Ovary (tissue), 9 donors: ENCODE results near the gene CBY2. TPM values are rescaled to one million over a fixed set of nuclear protein-coding genes. Genes with fewer than 3 reads are reported as not detected.

Experiments used
- DNase-seq, 5 donors: peaks; one replicate each; pipeline ENCODE4 v3.0.0-alpha.2; 2019 to 2020
- H3K27ac ChIP-seq, 2 donors: fragments of 200-600 bp; one replicate each; pipeline versions ENCODE4 v1.5.1 to v1.8.0; 2019 to 2022
- H3K27me3 ChIP-seq: fragments of 200-600 bp; one replicate; pipeline ENCODE4 v1.8.0; 2022
- H3K36me3 ChIP-seq: fragments of 200-600 bp; sonication (generic); one replicate; pipeline ENCODE4 v1.5.1; 2019
- H3K4me1 ChIP-seq: one replicate; pipeline ENCODE4 v1.8.1; 2013; ENCODE audit warnings: mild to moderate bottlenecking, moderate library complexity; ENCODE audit not compliant: insufficient read depth
- H3K4me3 ChIP-seq: fragments of 200-600 bp; sonication (generic); one replicate; pipeline ENCODE4 v1.5.1; 2017
- H3K9me3 ChIP-seq, 2 donors: fragments of 200-600 bp in 1 of 2; sonication (generic) in 1 of 2; one replicate each; pipeline versions ENCODE4 v1.5.1 to v1.8.1; 2013 to 2019; ENCODE audit warnings: mild to moderate bottlenecking in 1 of 2, moderate library complexity in 1 of 2
- CTCF ChIP-seq, 3 donors: fragments of 450-650 bp in 2 of 3; fragments of 200-600 bp in 1 of 3; IDR thresholded peaks; one replicate each; pipeline versions ENCODE4 v1.5.1 to v1.8.0; 2016 to 2022; ENCODE audit warnings: antibody characterized with exemption in 3 of 3, mild to moderate bottlenecking in 1 of 3
- EP300 ChIP-seq: sonication (generic); formaldehyde crosslinking; IDR thresholded peaks from one replicate; pipeline ENCODE4 v1.6.1; 2017; ENCODE audit warnings: antibody characterized with exemption
- POLR2A ChIP-seq: fragments of 450-650 bp; IDR thresholded peaks from one replicate; pipeline ENCODE4 v1.6.1; 2017; ENCODE audit warnings: antibody characterized with exemption, mild to moderate bottlenecking, moderate library complexity
- WGBS, 3 donors: extraction: QIAGEN DNeasy Blood & Tissue Kit in 1 of 3; methylation state at CpG; one replicate each; pipeline versions ENCODE4 v1.1.5 to v1.1.7; 2013 to 2017; 5-methylcytosine and 5-hydroxymethylcytosine counted together
- intact Hi-C, 4 donors: fragments of 100-400 bp; cut with DNase I; formaldehyde crosslinking; loops; one replicate each; pipeline versions ENCODE4 v1.11.0 to v1.15.1; 2022 to 2023
- polyA plus RNA-seq, 2 donors: library from polyadenylated mRNA; stranded (reverse); fragments of 200-250 nt in 1 of 2; fragments of 350-450 nt in 1 of 2; fragmentation: Illumina TruSeq in 1 of 2; extraction: RNeasy Lipid Tissue Mini Kit (QIAGEN cat#74804) in 1 of 2; gene quantifications; one replicate each; pipeline ENCODE4 v1.2.3, GENCODE V29; 2013 to 2014
- total RNA-seq, 7 donors: library from RNA; depleted of rRNA in 2 of 7; stranded (reverse); fragments of >200 nt in 2 of 7; fragmentation: NEBNext Ultra II Directional in 3 of 7; extraction: Animal tissue kit (Norgen Biotek cat#: 25700) in 3 of 7; gene quantifications; one replicate each; pipeline versions ENCODE4 v1.1.0 to v1.2.4, GENCODE V29; 2016 to 2023
- donor health status: DM: no; HTN: no; CAD: no; lungs with moderate emphysema.
- donor health status: DM: no; HTN: no; CAD: no.
- donor health status: Bipolar disorder and iron deficiency.
- donor health status: DM: yes; HTN: yes; CAD: no.
- donor health status: DM: no; HTN: no; CAD: no.
- donor health status: DM: yes; HTN: yes; CAD: no.

CBY2 gene
- total and polyA plus RNA-seq, 9 donors: not detected

- Histone ChIP-seq H3K4me3 (no peak overlapping the region), H3K27ac (no peak overlapping the region), H3K27me3 (no peaks in the 10 kb centered on the region), H3K9me3 (no peaks in the 10 kb centered on the region), H3K4me1 (no peaks in the 10 kb centered on the region), H3K36me3 (no peaks in the 10 kb centered on the region)
- TF ChIP-seq EP300: no peak
- TF ChIP-seq CTCF (IDR thresholded peaks at IDR 0.05): no peak
- TF ChIP-seq POLR2A: no peak
- intact Hi-C loops: no loop called here
- 96 to 98% (median 97%) methylated on average over 34 of the region's 34 CpGs for WGBS, 3 donors
- DNase-seq: no peak
These were observed 11.1 kb downstream of the CBY2 start for GRCh38 chr13:45713106-45713690.

- 91 to 94% (median 93%) methylated on average over 22 to 28 of the region's 28 CpGs for WGBS, 3 donors
- H3K4me3 ChIP-seq: no peak overlapping the region
- TF ChIP-seq POLR2A: no peak
- TF ChIP-seq CTCF (IDR thresholded peaks at IDR 0.05): no peak
- H3K36me3 ChIP-seq: no peaks in the 10 kb centered on the region
- H3K4me1 ChIP-seq: no peaks in the 10 kb centered on the region
- intact Hi-C loops: no loop called here
- no peaks in the 10 kb centered on the region for H3K9me3 ChIP-seq
- H3K27me3 ChIP-seq: no peaks in the 10 kb centered on the region
- no peak overlapping the region for H3K27ac ChIP-seq
- no peak for DNase-seq
These were observed 11.6 kb downstream of the CBY2 start for GRCh38 chr13:45713721-45714120.

GRCh38 chr13:45714170-45714569 is 12.1 kb downstream of the CBY2 start:
- TF ChIP-seq EP300 (no peak), POLR2A (no peak), CTCF (IDR thresholded peaks at IDR 0.05) (no peak)
- Histone ChIP-seq H3K9me3 (no peaks in the 10 kb centered on the region), H3K4me1 (no peaks in the 10 kb centered on the region), H3K27me3 (no peaks in the 10 kb centered on the region), H3K27ac (no peak overlapping the region), H3K36me3 (no peaks in the 10 kb centered on the region), H3K4me3 (no peak overlapping the region)
- WGBS, 3 donors: 93 to 96% (median 93%) methylated on average over 18 of the region's 18 CpGs
- intact Hi-C loops: no loop called here
- no peak for DNase-seq

GRCh38 chr13:45715351-45715750 is 13.2 kb downstream of the CBY2 start:
- H3K36me3 ChIP-seq: no peaks in the 10 kb centered on the region
- no peak overlapping the region for H3K4me3 ChIP-seq
- no peaks in the 10 kb centered on the region for H3K4me1 ChIP-seq
- 82% methylated on average over 3 of the region's 3 CpGs for WGBS, 3 donors
- no peaks in the 10 kb centered on the region for H3K27me3 ChIP-seq
- TF ChIP-seq EP300: no peak
- TF ChIP-seq POLR2A: no peak
- TF ChIP-seq CTCF (IDR thresholded peaks at IDR 0.05): no peak
- H3K27ac ChIP-seq: no peak overlapping the region
- no peak for DNase-seq
- intact Hi-C loops: no loop called here
- no peaks in the 10 kb centered on the region for H3K9me3 ChIP-seq
